ENCODE data around the gene HTR1B.

DNA sequence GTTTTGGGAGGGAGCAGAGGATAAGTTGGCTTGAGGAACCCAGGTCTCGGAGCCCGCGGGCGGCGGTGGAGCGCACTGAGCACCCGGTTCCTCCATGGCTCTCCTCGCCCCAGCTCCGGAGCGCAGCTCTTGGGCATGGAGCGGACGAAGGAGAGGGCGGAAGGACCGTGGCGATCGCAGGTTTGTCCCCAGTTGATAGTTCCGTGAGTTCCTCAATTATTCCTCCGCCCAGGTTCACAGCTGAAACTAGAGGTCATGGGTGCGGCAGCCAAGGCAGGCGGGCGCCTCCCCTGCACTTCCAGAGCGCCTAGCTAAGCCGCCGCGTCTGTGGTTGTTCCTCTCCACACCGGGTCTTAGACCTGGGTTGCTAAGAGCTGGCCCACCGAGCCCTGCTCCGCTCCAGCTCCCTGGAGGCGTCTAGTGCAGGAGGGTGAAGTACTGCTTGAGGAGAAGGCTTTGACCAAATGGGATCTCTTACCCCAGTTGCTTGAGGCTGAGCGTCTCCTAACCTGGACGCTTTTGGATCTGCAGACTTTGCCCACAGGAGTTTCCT lies at the start of gene HTR1B:
- TF ChIP-seq, protein P1, sequence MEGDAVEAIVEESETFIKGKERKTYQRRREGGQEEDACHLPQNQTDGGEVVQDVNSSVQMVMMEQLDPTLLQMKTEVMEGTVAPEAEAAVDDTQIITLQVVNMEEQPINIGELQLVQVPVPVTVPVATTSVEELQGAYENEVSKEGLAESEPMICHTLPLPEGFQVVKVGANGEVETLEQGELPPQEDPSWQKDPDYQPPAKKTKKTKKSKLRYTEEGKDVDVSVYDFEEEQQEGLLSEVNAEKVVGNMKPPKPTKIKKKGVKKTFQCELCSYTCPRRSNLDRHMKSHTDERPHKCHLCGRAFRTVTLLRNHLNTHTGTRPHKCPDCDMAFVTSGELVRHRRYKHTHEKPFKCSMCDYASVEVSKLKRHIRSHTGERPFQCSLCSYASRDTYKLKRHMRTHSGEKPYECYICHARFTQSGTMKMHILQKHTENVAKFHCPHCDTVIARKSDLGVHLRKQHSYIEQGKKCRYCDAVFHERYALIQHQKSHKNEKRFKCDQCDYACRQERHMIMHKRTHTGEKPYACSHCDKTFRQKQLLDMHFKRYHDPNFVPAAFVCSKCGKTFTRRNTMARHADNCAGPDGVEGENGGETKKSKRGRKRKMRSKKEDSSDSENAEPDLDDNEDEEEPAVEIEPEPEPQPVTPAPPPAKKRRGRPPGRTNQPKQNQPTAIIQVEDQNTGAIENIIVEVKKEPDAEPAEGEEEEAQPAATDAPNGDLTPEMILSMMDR (IDR thresholded peaks at IDR 0.05): no peak
- TF ChIP-seq POLR2A (IDR thresholded peaks at IDR 0.05) (no peak), EP300 (IDR thresholded peaks at IDR 0.05) (no peak)
